Cardiac fibroblast (primary cell): ENCODE data around the gene SIVA1.

Experiments
- DNase-seq, 2 donors: peaks; one replicate each; pipeline versions ENCODE4 v3.0.0 to v3.0.0-alpha.2; 2010; ENCODE audit warnings: low read depth in 2 of 2
- H3K4me3 ChIP-seq, 2 donors: replicated peaks in 1 of 2; 1 replicate in 1 of 2; 2 replicates in 1 of 2; pipeline ENCODE4 v1.5.1; 2011; ENCODE audit warnings: low read depth in 2 of 2, low read length in 2 of 2, mild to moderate bottlenecking in 2 of 2, moderate library complexity in 1 of 2
- CTCF ChIP-seq: IDR thresholded peaks from one replicate; pipeline ENCODE4 v1.5.1; 2011; ENCODE audit warnings: low read depth, mild to moderate bottlenecking, low read length, inconsistent platforms

Gene SIVA1

GRCh38 chr14:104714681-104715080, 38.3 kb upstream of the SIVA1 start:
- no peak overlapping the region for H3K4me3 ChIP-seq
- DNase-seq = no peak
- TF ChIP-seq CTCF = no peak

- TF ChIP-seq CTCF = no peak
- no peak overlapping the region for H3K4me3 ChIP-seq
- DNase-seq = no peak
Observed at GRCh38 chr14:104715416-104715815, 37.5 kb upstream of the SIVA1 start.

- DNase-seq = no peak
- no peak overlapping the region for H3K4me3 ChIP-seq
- TF ChIP-seq CTCF = no peak
Observed at GRCh38 chr14:104715871-104716270, 37.1 kb upstream of the SIVA1 start.

- no peak for TF ChIP-seq CTCF
- no peak overlapping the region for H3K4me3 ChIP-seq
- DNase-seq = no peak
Observed at GRCh38 chr14:104717137-104717536, 35.8 kb upstream of the SIVA1 start.

- no peak for DNase-seq
- no peak overlapping the region for H3K4me3 ChIP-seq
- TF ChIP-seq CTCF = no peak
Observed at GRCh38 chr14:104717646-104718045, 35.3 kb upstream of the SIVA1 start.

- no peak overlapping the region for H3K4me3 ChIP-seq
- no peak for DNase-seq
- TF ChIP-seq CTCF = no peak
Observed at GRCh38 chr14:104718147-104718546, 34.8 kb upstream of the SIVA1 start.

- no peak overlapping the region for H3K4me3 ChIP-seq
- TF ChIP-seq CTCF = no peak
- no peak for DNase-seq
Observed at GRCh38 chr14:104718871-104719270, 34.1 kb upstream of the SIVA1 start.
